RWPE1 (cell line): Measurements from ENCODE around the gene FUT3.

Source experiments
- CTCF ChIA-PET: fragments of 350-600 bp; sonication (Branson Sonifier 250); formaldehyde crosslinking; extraction: SDS; loops from one replicate; lab custom pipeline; 2021; lab: Yijun Ruan, JAX
- POLR2A ChIA-PET: fragments of 400-600 bp; formaldehyde crosslinking; extraction: SDS; loops from one replicate; lab custom pipeline; 2020; ENCODE audit warnings: antibody characterized with exemption; ENCODE audit not compliant: low non-redundant PET; lab: Yijun Ruan, JAX
- DNase-seq: peaks from one replicate; pipeline ENCODE4 v3.0.0; 2012; ENCODE audit warnings: low spot score
- H3K27ac ChIP-seq: fragments of 450-650 bp; 2 replicates; pipeline ENCODE4 v1.5.1; 2017
- TF ChIP-seq, protein P1 (sequence below): fragments of 450-650 bp; conservative IDR thresholded peaks from 2 replicates; pipeline ENCODE4 v1.5.1; 2017; ENCODE audit warnings: low read depth, mild to moderate bottlenecking

The FUT3 gene

GRCh38 chr19:5851302-5851701 is at the start of gene FUT3:
TSS of gene FUT3 (minus strand) at chr19:5851449.
- H3K27ac ChIP-seq, result no peak within 1 kb of the TSS
- TF ChIP-seq, protein P1, sequence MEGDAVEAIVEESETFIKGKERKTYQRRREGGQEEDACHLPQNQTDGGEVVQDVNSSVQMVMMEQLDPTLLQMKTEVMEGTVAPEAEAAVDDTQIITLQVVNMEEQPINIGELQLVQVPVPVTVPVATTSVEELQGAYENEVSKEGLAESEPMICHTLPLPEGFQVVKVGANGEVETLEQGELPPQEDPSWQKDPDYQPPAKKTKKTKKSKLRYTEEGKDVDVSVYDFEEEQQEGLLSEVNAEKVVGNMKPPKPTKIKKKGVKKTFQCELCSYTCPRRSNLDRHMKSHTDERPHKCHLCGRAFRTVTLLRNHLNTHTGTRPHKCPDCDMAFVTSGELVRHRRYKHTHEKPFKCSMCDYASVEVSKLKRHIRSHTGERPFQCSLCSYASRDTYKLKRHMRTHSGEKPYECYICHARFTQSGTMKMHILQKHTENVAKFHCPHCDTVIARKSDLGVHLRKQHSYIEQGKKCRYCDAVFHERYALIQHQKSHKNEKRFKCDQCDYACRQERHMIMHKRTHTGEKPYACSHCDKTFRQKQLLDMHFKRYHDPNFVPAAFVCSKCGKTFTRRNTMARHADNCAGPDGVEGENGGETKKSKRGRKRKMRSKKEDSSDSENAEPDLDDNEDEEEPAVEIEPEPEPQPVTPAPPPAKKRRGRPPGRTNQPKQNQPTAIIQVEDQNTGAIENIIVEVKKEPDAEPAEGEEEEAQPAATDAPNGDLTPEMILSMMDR, result no peak
- CTCF ChIA-PET, result interaction anchor here (0.9 kb wide), 1 partner anchor 47 kb away, joined by 3 read pairs; no protein-coding TSS in a partner anchor
- POLR2A ChIA-PET, result no interaction called here
- peak; percentile 35 for DNase-seq

GRCh38 chr19:5900976-5901375 is 49.7 kb upstream of the FUT3 start:
- POLR2A ChIA-PET, result no interaction called here
- CTCF ChIA-PET, result no interaction called here
- TF ChIP-seq, protein P1, result no peak
- H3K27ac ChIP-seq, result peak overlapping the region; percentile 49; the same call in 1 of the 2 replicates
- DNase-seq, result no peak

GRCh38 chr19:5899728-5900526 is 48.7 kb upstream of the FUT3 start:
- no peak for DNase-seq
- peak overlapping the region; percentile 49 for H3K27ac ChIP-seq
- ChIA-PET CTCF (interaction anchor here (0.7 to 1.2 kb wide), 4 partner anchors 60 to 207 kb away, joined by 3 to 8 read pairs (median 6); no protein-coding TSS in a partner anchor), POLR2A (no interaction called here)
- TF ChIP-seq, protein P1, result no peak

DNA sequence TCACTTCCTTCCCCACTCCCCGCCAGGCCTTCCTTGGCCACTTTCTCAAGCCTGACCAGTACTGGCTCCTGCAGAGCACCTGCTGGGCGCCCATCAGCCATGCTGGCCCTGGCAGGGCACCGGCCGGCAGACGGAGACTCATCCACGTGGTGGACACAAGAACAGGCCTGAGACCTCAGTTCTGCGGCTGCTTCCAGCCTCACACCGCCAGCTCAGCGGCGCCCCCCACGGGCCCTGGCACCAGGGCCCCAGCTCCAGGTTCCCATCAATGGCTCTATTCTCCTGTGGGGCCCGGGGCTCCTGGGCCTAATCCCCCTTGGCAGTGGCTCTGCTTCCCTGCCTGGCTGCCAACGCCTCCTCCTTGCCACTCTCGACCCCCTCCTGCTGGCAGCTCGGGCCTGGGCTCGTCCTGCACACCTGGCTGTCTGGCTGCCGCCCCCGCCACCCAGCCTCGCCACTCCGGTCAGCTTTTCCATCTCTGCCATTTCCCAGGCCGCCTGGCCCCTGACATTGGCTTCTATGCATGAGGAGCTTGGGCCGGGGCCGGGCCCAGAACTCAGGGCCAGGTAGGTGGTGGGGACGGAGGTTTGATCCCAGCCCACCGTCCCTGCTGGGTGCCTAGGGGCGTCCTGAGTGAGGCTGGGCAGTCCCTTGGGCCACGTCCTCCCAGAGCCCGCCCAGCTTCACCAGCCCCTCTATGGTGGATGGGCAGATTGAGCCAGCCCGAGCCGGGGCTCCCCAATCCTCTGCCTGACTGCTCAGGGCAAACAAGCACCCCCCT is 46.1 kb upstream of the FUT3 start:
- DNase-seq, result no peak
- ChIA-PET POLR2A (interaction anchor here (0.8 to 1.1 kb wide), 2 partner anchors 28 to 70 kb away, joined by 3 to 13 read pairs; no protein-coding TSS in a partner anchor), CTCF (interaction anchor here (0.6 to 1.5 kb wide), 2 partner anchors 93 to 104 kb away, joined by 3 to 6 read pairs; no protein-coding TSS in a partner anchor)
- TF ChIP-seq, protein P1, result no peak
- H3K27ac ChIP-seq, result peak overlapping the region; percentile 84

DNA sequence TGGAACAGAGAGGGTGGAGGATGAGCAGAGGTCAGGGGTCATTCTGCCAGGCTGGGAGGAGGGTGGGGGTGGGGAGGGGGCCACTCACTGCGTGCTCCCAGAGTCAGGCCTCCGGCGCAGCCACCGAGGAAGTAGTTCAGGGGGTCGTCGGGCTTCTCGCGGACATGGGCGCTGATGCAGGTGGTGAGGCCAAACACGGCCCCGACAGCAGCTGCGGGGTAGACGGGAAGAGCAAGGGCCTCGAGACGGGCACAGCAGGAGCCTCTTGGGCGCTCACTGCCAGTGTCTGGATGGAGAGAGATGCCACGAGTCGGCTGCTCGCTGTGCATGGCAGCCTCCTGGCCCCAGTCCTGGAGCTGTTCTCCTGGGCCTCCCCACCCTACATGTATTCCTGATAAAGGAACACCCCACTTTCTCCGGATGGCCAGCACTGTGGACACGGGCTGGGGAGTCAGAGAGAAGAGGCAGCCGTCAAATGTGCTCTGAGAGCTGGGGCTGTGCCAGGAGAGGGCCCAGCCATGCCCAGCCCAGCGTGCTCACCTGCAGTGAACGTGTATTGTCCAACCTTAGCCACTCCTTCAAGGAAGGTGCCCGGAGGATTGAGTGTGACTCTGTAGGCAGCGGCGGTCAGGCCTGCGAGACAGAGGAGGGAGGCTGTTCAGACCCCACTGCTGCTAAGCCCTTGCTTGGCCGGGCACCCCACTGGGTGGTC is 45.3 kb upstream of the FUT3 start:
- H3K27ac ChIP-seq, result peak overlapping the region; percentile 84
- ChIA-PET POLR2A (interaction anchor here (0.5 to 1.1 kb wide), 2 partner anchors 12 to 69 kb away, joined by 3 to 5 read pairs; no protein-coding TSS in a partner anchor), CTCF (no interaction called here)
- TF ChIP-seq, protein P1, result no peak
- DNase-seq, result no peak
